Gastrocnemius medialis (tissue), 4 donors: Measurements from ENCODE around the gene TMEM132A.

ENCODE experiments used
- CTCF ChIP-seq, 5 experiments: fragments of 450-650 bp in 3 of 5; fragments of 200-600 bp in 2 of 5; sonication (generic) in 2 of 5; IDR thresholded peaks in 4 of 5; conservative IDR thresholded peaks in 1 of 5; 1 replicate in 4 of 5; 2 replicates in 1 of 5; pipeline ENCODE4 v1.5.1; 2016 to 2019; ENCODE audit warnings: antibody characterized with exemption in 5 of 5, mild to moderate bottlenecking in 3 of 5, moderate library complexity in 3 of 5
- POLR2A ChIP-seq, 2 donors: fragments of 450-650 bp; IDR thresholded peaks; one replicate each; pipeline ENCODE4 v1.6.1; 2017; ENCODE audit warnings: antibody characterized with exemption in 2 of 2, mild to moderate bottlenecking in 2 of 2, moderate library complexity in 2 of 2

- TF ChIP-seq CTCF (IDR thresholded peaks at IDR 0.05 in 4 of 5, conservative IDR thresholded peaks at IDR 0.05 in 1 of 5) (no peak), POLR2A (IDR thresholded peaks at IDR 0.05) (no peak)
These were observed 48.1 kb downstream of the TMEM132A start for GRCh38 chr11:60972182-60973030.
